Measurements from ENCODE around the gene SLC27A5.
"Not testable (repeated sequence)": the region's sequence is repeated elsewhere in the genome, so short reads cannot be mapped to it uniquely, and the experiment has no call there.

SLC27A5 gene

DNA sequence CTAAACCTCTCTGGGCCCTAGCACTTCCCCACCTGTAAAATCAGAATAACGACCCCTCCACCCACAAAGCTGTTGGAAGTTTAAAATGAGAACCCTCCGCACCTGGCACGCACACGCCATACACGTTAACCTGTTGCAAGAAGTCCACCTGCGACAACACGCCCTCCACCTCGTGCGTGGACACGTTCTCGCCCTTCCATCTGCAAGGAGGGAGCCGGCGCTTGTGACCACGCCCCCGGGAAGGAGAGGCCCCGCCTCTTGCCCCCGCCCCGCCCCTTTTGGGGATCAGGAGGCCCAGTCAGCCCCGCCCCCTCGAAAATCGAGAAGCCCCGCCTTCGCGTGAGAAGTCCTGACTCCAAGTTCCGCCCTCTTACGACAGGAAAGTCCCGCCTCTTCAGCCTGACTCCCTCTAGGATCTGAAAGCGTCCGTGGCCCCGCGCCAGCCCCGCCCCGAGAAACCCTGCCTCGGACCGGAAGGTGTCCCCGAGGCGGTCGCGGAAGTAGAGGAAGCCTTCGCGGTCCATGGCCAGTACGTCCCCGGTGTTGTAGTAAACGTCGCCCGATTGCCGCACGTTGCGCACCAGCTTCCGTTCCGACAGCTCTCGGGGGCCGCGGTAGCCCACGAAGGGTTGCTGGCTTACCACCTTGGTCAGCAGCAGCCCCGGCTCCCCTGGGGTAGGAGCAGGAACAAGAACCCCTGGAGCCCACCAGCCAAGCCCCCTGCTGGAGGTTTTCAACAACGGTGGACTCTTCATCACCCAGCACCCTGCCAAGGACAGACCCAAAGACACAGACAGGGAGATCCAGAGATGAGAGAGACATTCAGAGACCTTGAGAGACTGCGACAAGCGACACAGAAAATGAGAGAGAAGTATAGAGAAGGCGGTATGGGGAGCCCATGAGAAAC is 12.5 kb downstream of the SLC27A5 start:
- DNase-seq (ENCODE audit: low read depth in 2 of 3, low spot score in 1 of 3), result peak; percentile 99

DNA sequence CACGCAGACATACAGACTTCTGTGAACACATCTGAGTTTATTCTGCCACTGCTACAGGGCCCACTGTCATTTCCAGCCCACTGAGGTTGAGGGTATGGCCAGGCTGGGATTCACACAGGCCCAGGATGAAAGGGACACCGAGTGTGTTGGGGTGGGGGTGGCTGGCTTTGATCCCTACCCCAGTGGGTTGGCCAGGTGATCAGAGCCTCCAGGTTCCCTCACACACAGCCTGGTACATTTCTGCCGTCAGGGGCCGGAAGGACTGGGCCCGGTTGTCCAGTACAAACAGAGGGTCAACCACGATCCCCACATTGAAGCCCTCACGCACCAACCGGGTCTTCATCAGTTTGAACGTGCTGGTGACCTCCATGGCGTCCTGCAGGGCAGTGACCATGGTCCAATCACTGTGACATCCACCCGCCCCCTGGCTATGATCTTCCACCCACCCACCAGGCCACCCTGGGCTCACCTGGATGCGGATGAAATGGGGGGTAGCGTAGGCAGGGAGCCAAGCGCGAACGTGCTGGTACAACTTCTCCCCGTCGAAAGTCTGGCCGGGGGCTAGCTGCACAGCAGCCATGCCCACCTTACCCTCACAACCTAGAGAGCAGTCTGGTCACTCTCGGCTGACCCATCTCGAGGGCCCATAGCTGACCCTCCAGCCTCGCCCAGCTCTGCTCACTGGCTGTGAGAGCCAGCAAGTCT is 13.3 kb downstream of the SLC27A5 start:
- DNase-seq (ENCODE audit: low read depth in 2 of 3, low spot score in 1 of 3), result no peak

- no peak for DNase-seq (ENCODE audit: low read depth in 2 of 3, low spot score in 1 of 3)
Observed at GRCh38 chr19:58497634-58498170, 14.1 kb downstream of the SLC27A5 start.

- no peak for DNase-seq (ENCODE audit: low read depth in 2 of 3, low spot score in 1 of 3)
Observed at GRCh38 chr19:58492265-58492664, 19.5 kb downstream of the SLC27A5 start.

- DNase-seq (ENCODE audit: low read depth in 2 of 3, low spot score in 1 of 3), result no peak
Observed at GRCh38 chr19:58491393-58491792, 20.4 kb downstream of the SLC27A5 start.

- not testable (repeated sequence) for DNase-seq (ENCODE audit: low read depth in 2 of 3, low spot score in 1 of 3)
Observed at GRCh38 chr19:58484349-58484748, 27.4 kb downstream of the SLC27A5 start.

GRCh38 chr19:58483776-58484175 is 28.0 kb downstream of the SLC27A5 start:
- DNase-seq (ENCODE audit: low read depth in 2 of 3, low spot score in 1 of 3), result no peak

GRCh38 chr19:58482372-58482771 is 29.4 kb downstream of the SLC27A5 start:
- no peak for DNase-seq (ENCODE audit: low read depth in 2 of 3, low spot score in 1 of 3)

DNA sequence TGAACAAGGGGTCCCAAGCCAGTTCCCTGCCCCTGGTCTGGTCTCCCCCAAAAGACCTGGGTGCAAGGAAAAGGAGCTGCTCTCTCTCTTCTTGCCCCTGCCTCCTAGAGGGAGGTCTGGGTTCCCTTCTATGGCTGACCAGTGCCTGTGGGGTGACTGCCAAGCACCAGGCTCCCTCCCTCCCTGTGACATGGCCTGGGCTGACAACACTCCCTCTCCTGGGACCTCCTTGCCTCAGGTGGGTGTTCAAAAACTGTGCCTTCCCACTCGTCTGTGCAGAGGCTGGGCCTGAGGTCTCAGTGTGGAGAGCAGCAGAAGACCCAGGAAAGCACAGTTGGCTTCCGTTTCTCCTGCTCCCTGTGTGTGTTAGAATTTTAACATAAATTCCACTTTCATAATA is 31.0 kb downstream of the SLC27A5 start:
- no peak for DNase-seq (ENCODE audit: low read depth in 2 of 3, low spot score in 1 of 3)

DNA sequence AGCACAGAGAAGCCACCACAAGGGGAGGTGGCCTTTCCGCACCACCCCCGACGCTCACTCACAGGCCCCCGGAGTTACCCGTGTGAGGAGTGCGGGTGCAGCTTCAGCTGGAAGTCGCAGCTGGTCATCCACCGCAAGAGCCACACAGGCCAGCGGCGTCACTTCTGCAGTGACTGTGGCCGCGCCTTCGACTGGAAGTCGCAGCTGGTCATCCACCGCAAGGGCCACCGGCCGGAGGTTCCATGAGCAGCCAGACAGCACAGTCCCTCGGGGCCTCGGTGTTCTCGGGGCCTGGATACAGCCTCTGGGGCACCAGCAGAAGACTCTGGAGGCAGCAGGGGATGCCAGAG is 31.3 kb downstream of the SLC27A5 start:
- DNase-seq (ENCODE audit: low read depth in 2 of 3, low spot score in 1 of 3), result no peak

DNA sequence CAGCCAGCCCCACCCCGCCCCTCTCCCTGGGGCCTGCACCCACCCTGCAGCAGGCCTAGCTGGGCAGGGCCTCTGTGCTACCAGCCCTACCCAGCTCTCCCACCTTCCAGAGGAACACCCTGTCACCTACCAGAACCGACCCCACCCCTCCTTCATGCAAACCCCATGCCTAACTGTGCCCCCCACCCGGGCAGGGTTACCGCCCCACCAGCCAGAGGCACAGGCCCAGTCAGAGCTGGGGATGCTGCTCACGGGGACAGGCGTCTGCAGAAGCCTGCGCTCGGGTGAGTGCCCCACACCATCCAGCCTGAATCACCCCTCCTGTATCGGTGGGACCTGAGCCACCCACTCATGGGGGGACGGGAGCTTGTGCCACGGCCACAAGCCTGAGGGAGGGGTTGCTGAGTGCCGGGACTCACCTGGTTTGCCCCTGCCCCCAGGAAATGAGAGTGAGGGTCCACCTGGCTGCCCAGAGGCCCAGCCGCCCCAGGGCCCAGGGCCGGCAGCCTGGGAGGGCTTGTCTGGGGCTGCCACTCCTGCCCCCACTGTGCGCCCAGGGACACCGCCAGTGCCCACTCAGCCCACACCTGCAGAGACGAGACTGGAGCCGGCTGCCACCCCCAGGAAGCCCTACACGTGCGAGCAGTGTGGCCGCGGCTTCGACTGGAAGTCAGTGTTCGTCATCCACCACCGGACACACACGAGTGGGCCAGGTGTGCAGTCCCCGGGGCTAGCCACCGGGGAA is 31.9 kb downstream of the SLC27A5 start:
- DNase-seq (ENCODE audit: low read depth in 2 of 3, low spot score in 1 of 3), result no peak

- DNase-seq (ENCODE audit: low read depth in 2 of 3, low spot score in 1 of 3), result no peak
Observed at GRCh38 chr19:58479303-58479702, 32.5 kb downstream of the SLC27A5 start.

DNA sequence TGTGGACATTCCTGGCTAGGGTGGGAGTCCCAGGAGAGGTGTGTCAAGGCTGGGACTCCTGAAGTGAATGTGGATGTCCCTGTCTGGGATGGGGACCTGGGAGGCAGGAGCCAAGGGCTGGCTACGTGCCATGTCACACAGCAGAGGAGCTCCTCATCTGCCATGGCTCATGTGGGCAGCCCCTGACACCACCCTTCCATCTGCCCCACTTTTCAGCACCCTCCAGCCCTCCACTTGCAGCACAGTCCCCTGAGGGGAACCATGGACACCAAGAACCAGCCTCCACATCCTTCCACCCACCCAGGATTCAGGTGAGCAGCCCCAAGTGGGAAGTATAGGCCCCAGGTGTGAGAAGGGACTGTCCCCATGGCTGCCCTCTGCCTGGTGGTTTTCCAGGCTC is 33.9 kb downstream of the SLC27A5 start:
- no peak for DNase-seq (ENCODE audit: low read depth in 2 of 3, low spot score in 1 of 3)

- DNase-seq (ENCODE audit: low read depth in 2 of 3, low spot score in 1 of 3), result no peak
Observed at GRCh38 chr19:58477130-58477529, 34.7 kb downstream of the SLC27A5 start.

DNA sequence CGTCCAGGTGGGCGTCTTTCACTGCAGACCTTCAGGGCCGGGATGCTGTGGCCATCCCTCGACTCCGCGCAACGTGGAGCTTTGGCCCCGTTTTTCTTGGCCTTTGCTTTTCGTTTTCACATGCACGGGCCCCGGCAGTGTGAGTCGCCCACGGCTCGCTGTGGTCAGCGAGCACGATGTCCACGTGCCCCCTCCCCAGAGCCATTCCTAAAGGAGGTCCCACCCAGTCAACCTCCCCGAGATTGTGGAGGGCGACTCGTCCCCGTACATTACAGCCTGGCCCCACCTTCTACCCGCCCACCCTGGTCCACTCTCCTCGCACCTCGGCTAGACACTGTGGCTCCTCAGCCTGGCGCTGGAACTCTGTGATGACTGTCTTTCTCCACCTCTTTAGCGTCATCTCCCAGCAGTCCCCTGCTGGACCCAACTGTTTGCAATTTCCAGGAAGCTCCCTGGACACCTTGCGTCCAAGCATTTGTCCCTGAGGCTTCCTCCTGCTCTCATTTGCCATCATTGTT is 35.2 kb downstream of the SLC27A5 start:
- DNase-seq (ENCODE audit: low read depth in 2 of 3, low spot score in 1 of 3), result no peak

DNA sequence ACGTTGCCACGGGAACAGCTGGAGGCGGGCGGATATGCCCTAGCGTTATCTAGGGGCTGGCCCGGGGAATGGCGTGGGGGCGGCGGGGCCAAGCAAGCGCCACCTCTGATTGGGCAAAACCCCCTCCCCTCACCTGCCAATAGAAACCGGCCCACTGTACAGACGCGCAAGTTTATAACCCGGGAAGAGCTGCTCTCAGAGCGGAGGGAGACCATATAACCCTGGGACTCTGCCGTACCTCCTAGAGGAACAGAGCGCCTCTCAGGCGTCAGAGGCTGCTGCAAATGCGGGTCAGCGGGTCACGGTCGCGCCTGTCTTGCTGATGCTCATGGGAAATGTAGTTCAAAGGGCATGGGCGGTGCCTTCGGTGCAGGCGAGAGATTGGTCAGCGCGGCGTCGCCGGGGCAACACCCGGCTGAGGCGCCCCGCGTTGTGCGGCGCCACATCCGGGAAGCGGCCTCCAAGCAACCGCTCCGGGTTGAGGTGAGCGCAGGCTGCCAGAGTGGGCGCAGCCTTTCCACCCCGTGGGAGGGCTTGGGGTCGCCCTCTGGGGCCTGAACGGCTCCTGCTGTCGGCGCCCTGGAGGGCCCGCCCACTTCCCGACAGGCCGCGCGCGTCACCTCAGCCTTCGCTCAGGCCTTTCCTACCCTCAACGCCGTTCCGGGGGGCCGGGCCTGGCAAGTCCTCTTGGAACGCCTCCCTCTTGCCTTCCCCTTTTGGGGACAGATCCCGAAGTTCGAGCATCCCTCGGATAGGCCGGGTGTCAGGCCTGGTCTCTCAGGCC is 35.9 kb downstream of the SLC27A5 start, which contains the start of gene ZNF446:
TSS of gene ZNF446 (plus strand) at position 639 of the 784 bp plus-strand sequence. CDS start 867 bp downstream, outside the sequence.
- peak; percentile 89 to 94 (median 93) for DNase-seq (ENCODE audit: low read depth in 2 of 3, low spot score in 1 of 3)

DNA sequence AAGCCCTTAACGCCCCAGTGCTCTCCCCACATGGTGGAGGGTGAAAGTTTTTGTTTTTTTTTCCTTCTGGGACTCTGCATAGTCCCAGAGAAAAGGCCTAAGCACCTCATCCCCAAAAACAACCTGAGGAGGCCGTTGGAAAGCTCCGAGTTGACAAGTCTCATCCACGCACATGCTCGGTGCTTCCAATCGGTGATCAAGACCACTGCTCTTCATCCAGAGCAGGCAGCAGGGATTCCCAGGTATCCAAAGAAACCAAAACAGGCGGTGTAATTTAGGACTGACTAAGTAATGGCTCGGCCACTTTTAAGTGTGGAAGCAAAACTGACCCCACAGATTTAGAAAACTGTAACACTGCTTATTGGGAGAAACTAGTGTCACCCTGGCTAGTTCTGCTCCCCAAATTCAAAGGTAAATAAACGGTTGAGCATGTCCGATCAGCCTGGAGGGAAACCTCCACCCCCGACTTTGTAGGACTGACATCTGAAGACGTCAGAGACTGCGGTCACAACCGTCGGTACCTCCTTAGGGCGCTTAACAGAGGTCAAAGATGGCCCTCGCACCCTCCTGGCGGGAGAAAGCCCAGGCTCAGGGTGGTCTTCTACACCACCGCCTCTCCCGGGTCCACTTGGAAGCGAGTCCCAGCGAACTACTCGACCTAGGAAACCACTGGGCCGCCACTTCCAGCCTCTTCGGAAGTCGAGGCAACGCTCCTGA is 36.6 kb downstream of the SLC27A5 start:
- DNase-seq (ENCODE audit: low read depth in 2 of 3, low spot score in 1 of 3), result peak in 1 of 3 donors; percentile 30

DNA sequence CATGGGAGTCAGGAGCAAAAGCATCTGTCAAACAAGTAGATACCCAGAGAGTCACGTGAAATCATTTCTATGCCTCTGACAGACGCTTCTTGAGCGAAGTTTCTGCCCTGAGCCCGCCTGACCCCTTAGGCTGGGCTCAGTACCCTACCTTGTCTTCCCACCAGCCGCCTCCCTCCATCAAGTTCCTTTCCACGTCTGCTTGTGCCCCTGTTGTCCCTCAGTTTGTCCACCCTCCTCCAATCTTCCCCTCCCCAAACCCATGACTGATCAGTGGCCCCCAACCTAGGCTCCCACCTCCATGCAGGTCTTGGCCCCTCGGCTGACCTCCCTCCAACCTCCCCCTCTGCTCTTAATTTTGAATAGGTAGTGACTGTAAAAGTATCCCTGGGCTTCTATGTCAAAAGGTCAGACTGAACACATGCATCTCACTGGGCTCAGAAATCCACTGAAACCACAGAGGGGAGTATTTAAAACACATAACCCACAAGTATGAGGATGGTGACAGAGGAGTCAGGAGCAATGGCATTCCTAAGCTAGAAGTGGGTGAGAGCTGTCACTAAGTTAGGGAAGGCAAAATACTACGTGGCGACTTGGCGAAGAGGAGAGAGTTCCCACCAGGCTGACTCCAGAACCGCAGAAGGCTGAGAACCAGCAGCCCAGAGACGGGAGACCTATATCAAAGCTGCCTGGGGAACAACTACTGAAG is 37.3 kb downstream of the SLC27A5 start:
- DNase-seq (ENCODE audit: low read depth in 2 of 3, low spot score in 1 of 3), result no peak

DNA sequence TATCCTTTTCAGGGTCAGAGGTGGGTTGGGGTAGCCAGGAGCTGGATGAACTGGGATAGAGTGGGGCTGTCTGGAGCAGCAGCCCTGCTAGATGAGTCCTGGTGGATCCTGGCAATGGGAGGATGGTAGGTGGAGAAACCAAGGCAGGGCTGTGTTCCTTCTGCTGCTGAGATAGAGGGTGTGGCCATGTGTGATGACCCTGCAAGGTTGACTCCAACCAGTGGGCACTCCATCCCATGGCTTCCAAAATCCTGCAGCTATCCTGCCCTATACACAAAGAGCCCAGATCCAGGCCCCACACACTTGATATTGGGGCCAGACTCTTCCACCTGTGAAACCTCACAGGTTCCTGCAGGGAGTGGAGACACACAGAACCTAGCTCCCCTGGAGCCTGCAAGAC is 38.0 kb downstream of the SLC27A5 start:
- no peak for DNase-seq (ENCODE audit: low read depth in 2 of 3, low spot score in 1 of 3)

Data from stimulated activated CD4-positive, alpha-beta T cell treated with anti-CD3 and anti-CD28 coated beads, Interleukin-12 subunit alpha, Interleukin-12 subunit beta, amount 100 ng/mL, for 48 hours (primary cell).